HCT116 (cell line): ENCODE data around the gene WSCD2. TPM values are rescaled to one million over a fixed set of nuclear protein-coding genes. Genes with fewer than 3 reads are reported as not detected.

Experiments used
- ATAC-seq: fragments of 200-7000 bp; cut with Tn5 transposase; 2 replicates; pipeline ENCODE4 v1.9.1; 2020; ENCODE audit warnings: mild to moderate bottlenecking, moderate library complexity
- BruUV-seq: library from RNA; stranded (reverse); fragments of 400-500 nt; replicated peaks from 2 replicates; lab custom pipeline; 2021; lab: Mats Ljungman, UMichigan
- CTCF ChIA-PET: fragments of 300-600 bp; sonication (Branson Sonifier 250); formaldehyde crosslinking; loops from one replicate; lab custom pipeline; 2021; ENCODE audit warnings: antibody characterized with exemption; lab: Charles Lee
- POLR2A ChIA-PET: fragments of 300-600, 350-600 bp; sonication (Branson Sonifier 250); formaldehyde crosslinking; loops from one replicate; lab custom pipeline; 2021; ENCODE audit warnings: antibody characterized with exemption; lab: Charles Lee
- RAD21 ChIA-PET, 2 experiments: fragments of 300-600 bp; sonication (Branson Sonifier 250); formaldehyde crosslinking; loops; one replicate each; lab custom pipeline; 2023; ENCODE audit warnings: low total read pairs in 2 of 2; ENCODE audit not compliant: uncharacterized antibody in 2 of 2, unreplicated experiment in 2 of 2, low non-redundant PET in 1 of 2; lab: Charles Lee
- DNase-seq: peaks from one replicate; pipeline ENCODE4 v3.0.0-alpha.2; 2010; ENCODE audit warnings: low read depth, low spot score
- H2AFZ ChIP-seq: fragments of 200-600 bp; shearing (Covaris generic), sonication (generic); 2 replicates; pipeline ENCODE4 v1.6.1; 2017; ENCODE audit warnings: low read depth, mixed run types, mixed read lengths, antibody characterized with exemption, low read length; ENCODE audit not compliant: poor library complexity, severe bottlenecking
- H3K27ac ChIP-seq: 2 replicates; pipeline ENCODE4 v1.5.1; 2012; ENCODE audit warnings: low read depth, low read length
- H3K27me3 ChIP-seq: fragments of 200-600 bp; sonication (generic); 2 replicates; pipeline ENCODE4 v1.6.1; 2016; ENCODE audit warnings: mixed run types, low read length, mixed read lengths; ENCODE audit not compliant: insufficient read depth
- H3K36me3 ChIP-seq, 2 experiments: fragments of 200-500 bp in 1 of 2; fragments of 200-600 bp in 1 of 2; sonication (Bioruptor generic) in 1 of 2; sonication (generic) in 1 of 2; 2 replicates each; pipeline versions ENCODE4 v1.5.1 to v1.6.1; 2014 to 2016; ENCODE audit warnings: low read length in 2 of 2, inconsistent platforms in 1 of 2, mixed read lengths in 1 of 2, mixed run types in 1 of 2; ENCODE audit not compliant: insufficient read depth in 2 of 2, control insufficient read depth in 1 of 2
- H3K4me1 ChIP-seq, 2 experiments: fragments of 200-600 bp in 1 of 2; sonication (generic) in 1 of 2; 2 replicates each; pipeline versions ENCODE4 v1.5.1 to v1.6.1; 2012 to 2017; ENCODE audit warnings: low read length in 2 of 2, inconsistent platforms in 1 of 2, mild to moderate bottlenecking in 1 of 2, mixed read lengths in 1 of 2, mixed run types in 1 of 2, moderate library complexity in 1 of 2; ENCODE audit not compliant: insufficient read depth in 2 of 2, control insufficient read depth in 1 of 2
- H3K4me2 ChIP-seq: fragments of 200-600 bp; sonication (generic); 2 replicates; pipeline ENCODE4 v1.6.1; 2017; ENCODE audit warnings: mixed run types, low read length, mixed read lengths
- H3K4me3 ChIP-seq, 2 experiments: fragments of 200-600 bp in 1 of 2; sonication (generic) in 1 of 2; replicated peaks in 1 of 2; 2 replicates each; pipeline ENCODE4 v1.5.1; 2011 to 2016; ENCODE audit warnings: low read length in 2 of 2, control low read depth in 1 of 2, low read depth in 1 of 2, mild to moderate bottlenecking in 1 of 2, mixed read lengths in 1 of 2, mixed run types in 1 of 2
- H3K79me2 ChIP-seq: fragments of 200-600 bp; sonication (generic); 2 replicates; pipeline ENCODE4 v1.6.1; 2017; ENCODE audit warnings: mild to moderate bottlenecking, mixed run types, low read length, moderate library complexity, mixed read lengths; ENCODE audit not compliant: insufficient read depth
- H3K9ac ChIP-seq: fragments of 200-600 bp; sonication (generic); 2 replicates; pipeline ENCODE4 v1.6.1; 2016; ENCODE audit warnings: low read length, mixed read lengths
- H3K9me2 ChIP-seq: fragments of 200-600 bp; sonication (generic), shearing (Covaris generic); 2 replicates; pipeline ENCODE4 v1.6.1; 2017; ENCODE audit warnings: mixed run types, mild to moderate bottlenecking, moderate library complexity; ENCODE audit not compliant: insufficient read depth
- H3K9me3 ChIP-seq, 2 experiments: fragments of 200-500 bp in 1 of 2; fragments of 200-600 bp in 1 of 2; sonication (Bioruptor generic) in 1 of 2; sonication (generic) in 1 of 2; 2 replicates each; pipeline ENCODE4 v1.6.1; 2014 to 2017; ENCODE audit warnings: low read length in 2 of 2, mixed read lengths in 2 of 2, inconsistent platforms in 1 of 2, low read depth in 1 of 2, mild to moderate bottlenecking in 1 of 2, mixed run types in 1 of 2, moderate library complexity in 1 of 2; ENCODE audit not compliant: control insufficient read depth in 1 of 2, insufficient read depth in 1 of 2
- H4K20me1 ChIP-seq: fragments of 200-600 bp; sonication (generic), shearing (Covaris generic); 2 replicates; pipeline ENCODE4 v1.6.1; 2017; ENCODE audit warnings: mixed run types, mild to moderate bottlenecking, moderate library complexity; ENCODE audit not compliant: insufficient read depth
- ATF3 ChIP-seq: IDR thresholded peaks from 2 replicates; pipeline ENCODE4 v1.6.1; 2012
- CBX3 ChIP-seq: IDR thresholded peaks from 2 replicates; pipeline ENCODE4 v1.6.1; 2012; ENCODE audit warnings: low read depth
- EGR1 ChIP-seq: IDR thresholded peaks from 2 replicates; pipeline ENCODE4 v1.6.1; 2012; ENCODE audit warnings: low read depth
- ELF1 ChIP-seq: IDR thresholded peaks from 2 replicates; pipeline ENCODE4 v1.6.1; 2012; ENCODE audit warnings: low read depth, borderline replicate concordance
- EZH2 ChIP-seq: fragments of 200-600 bp; sonication (generic); IDR thresholded peaks from 2 replicates; pipeline ENCODE4 v1.6.1; 2017; ENCODE audit warnings: antibody characterized with exemption, mixed run types
- EZH2phosphoT487 ChIP-seq: fragments of 200-600 bp; IDR thresholded peaks from 2 replicates; pipeline ENCODE4 v1.6.1; 2018; ENCODE audit warnings: antibody characterized with exemption, borderline replicate concordance
- FOSL1 ChIP-seq: IDR thresholded peaks from 2 replicates; pipeline ENCODE4 v1.6.1; 2012; ENCODE audit warnings: low read depth
- JUND ChIP-seq: IDR thresholded peaks from 2 replicates; pipeline ENCODE4 v1.6.1; 2012
- POLR2A ChIP-seq: IDR thresholded peaks from 2 replicates; pipeline ENCODE4 v1.7.0; 2011; ENCODE audit warnings: borderline replicate concordance; ENCODE audit not compliant: insufficient read depth, insufficient read length; ENCODE audit errors: extremely low read depth
- POLR2AphosphoS5 ChIP-seq: IDR thresholded peaks from 2 replicates; pipeline ENCODE4 v1.6.1; 2011; ENCODE audit warnings: mild to moderate bottlenecking, low read depth, low read length, moderate library complexity
- SP1 ChIP-seq: IDR thresholded peaks from 2 replicates; pipeline ENCODE4 v1.6.1; 2012; ENCODE audit warnings: low read depth
- SRF ChIP-seq: IDR thresholded peaks from 2 replicates; pipeline ENCODE4 v1.6.1; 2012; ENCODE audit warnings: low read depth
- YY1 ChIP-seq: IDR thresholded peaks from 2 replicates; pipeline ENCODE4 v1.6.1; 2011; ENCODE audit warnings: low read length, low read depth, moderate library complexity, mild to moderate bottlenecking; ENCODE audit not compliant: insufficient replicate concordance; ENCODE audit errors: extremely low read depth
- ZFX ChIP-seq: fragments of 450-650 bp; IDR thresholded peaks from 2 replicates; pipeline ENCODE4 v1.6.1; 2017
- ZNF274 ChIP-seq: fragments of 200-500 bp; sonication (Bioruptor generic); IDR thresholded peaks from 2 replicates; pipeline ENCODE4 v1.6.1; 2014; ENCODE audit warnings: mild to moderate bottlenecking, low read depth, low read length, inconsistent platforms
- intact Hi-C: fragments of 100-400 bp; cut with micrococcal nuclease; formaldehyde crosslinking; loops from 2 replicates; pipeline ENCODE4 v1.10.0; 2022
- total RNA-seq: library from RNA; stranded (reverse); gene quantifications from one replicate; pipeline ENCODE4 v1.2.1, GENCODE V29; 2021; ENCODE audit not compliant: unreplicated experiment
- TF ChIP-seq, protein P1 (sequence below): IDR thresholded peaks from 2 replicates; pipeline ENCODE4 v1.6.1; 2011; ENCODE audit warnings: mild to moderate bottlenecking, low read length, moderate library complexity; ENCODE audit not compliant: insufficient replicate concordance; ENCODE audit errors: extremely low read depth
- TF ChIP-seq, protein P2 (sequence below): IDR thresholded peaks from 2 replicates; pipeline ENCODE4 v1.6.1; 2012

The WSCD2 gene
- total RNA-seq, 1 experiment from 2014 or later, result 0.05 TPM

- TF ChIP-seq, protein P1, sequence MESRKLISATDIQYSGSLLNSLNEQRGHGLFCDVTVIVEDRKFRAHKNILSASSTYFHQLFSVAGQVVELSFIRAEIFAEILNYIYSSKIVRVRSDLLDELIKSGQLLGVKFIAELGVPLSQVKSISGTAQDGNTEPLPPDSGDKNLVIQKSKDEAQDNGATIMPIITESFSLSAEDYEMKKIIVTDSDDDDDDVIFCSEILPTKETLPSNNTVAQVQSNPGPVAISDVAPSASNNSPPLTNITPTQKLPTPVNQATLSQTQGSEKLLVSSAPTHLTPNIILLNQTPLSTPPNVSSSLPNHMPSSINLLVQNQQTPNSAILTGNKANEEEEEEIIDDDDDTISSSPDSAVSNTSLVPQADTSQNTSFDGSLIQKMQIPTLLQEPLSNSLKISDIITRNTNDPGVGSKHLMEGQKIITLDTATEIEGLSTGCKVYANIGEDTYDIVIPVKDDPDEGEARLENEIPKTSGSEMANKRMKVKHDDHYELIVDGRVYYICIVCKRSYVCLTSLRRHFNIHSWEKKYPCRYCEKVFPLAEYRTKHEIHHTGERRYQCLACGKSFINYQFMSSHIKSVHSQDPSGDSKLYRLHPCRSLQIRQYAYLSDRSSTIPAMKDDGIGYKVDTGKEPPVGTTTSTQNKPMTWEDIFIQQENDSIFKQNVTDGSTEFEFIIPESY, result no peak
- TF ChIP-seq POLR2A, result no peak
- no peak for TF ChIP-seq EZH2phosphoT487
- TF ChIP-seq YY1, result no peak
- no peak for TF ChIP-seq ZFX
- no peak for TF ChIP-seq JUND
- TF ChIP-seq EGR1, result no peak
- TF ChIP-seq, all 23 proteins: peak for 0
- CTCF ChIA-PET, result no interaction called here
Measured at GRCh38 chr12:108173892-108174291, 44.8 kb downstream of the WSCD2 start.

GRCh38 chr12:108174641-108175040 is 45.6 kb downstream of the WSCD2 start:
- H3K4me1 ChIP-seq, result no peaks in the 10 kb centered on the region
- H3K79me2 ChIP-seq, result no peaks in the 10 kb centered on the region
- peaks cover 24% of the 10 kb centered on the region for H3K27me3 ChIP-seq
- RAD21 ChIA-PET, result no interaction called here
- H3K9me2 ChIP-seq, result no peaks in the 10 kb centered on the region
- POLR2A ChIA-PET, result no interaction called here
- intact Hi-C loops, result no loop called here
- no peaks in the 10 kb centered on the region for H4K20me1 ChIP-seq
- DNase-seq, result no peak
- TF ChIP-seq ATF3, result no peak
- no peak for TF ChIP-seq ELF1
- no peak for TF ChIP-seq CBX3
- TF ChIP-seq SRF, result no peak
- TF ChIP-seq, protein P2, sequence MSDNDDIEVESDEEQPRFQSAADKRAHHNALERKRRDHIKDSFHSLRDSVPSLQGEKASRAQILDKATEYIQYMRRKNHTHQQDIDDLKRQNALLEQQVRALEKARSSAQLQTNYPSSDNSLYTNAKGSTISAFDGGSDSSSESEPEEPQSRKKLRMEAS, result no peak
- no peak for TF ChIP-seq ZNF274
- no peak for TF ChIP-seq ZFX
- TF ChIP-seq POLR2AphosphoS5, result no peak
- TF ChIP-seq JUND, result no peak
- TF ChIP-seq FOSL1, result no peak
- no peak for TF ChIP-seq EZH2
- no peak for TF ChIP-seq EGR1
- no peak for TF ChIP-seq EZH2phosphoT487
- TF ChIP-seq SP1, result no peak
- H3K4me3 ChIP-seq, result no peak overlapping the region
- H3K36me3 ChIP-seq, result no peaks in the 10 kb centered on the region
- ATAC-seq, result no peak
- H3K4me2 ChIP-seq, result no peak overlapping the region
- CTCF ChIA-PET, result no interaction called here
- H2AFZ ChIP-seq, result no peak overlapping the region
- no peak overlapping the region for H3K9ac ChIP-seq
- no peaks in the 10 kb centered on the region for H3K9me3 ChIP-seq
- no TSS peak for BruUV-seq
- no peak overlapping the region for H3K27ac ChIP-seq

More at GRCh38 chr12:108173892-108174291, 44.8 kb downstream of the WSCD2 start:
- ATAC-seq, result no peak
- Histone ChIP-seq H3K9me2 (no peaks in the 10 kb centered on the region), H3K4me2 (no peak overlapping the region), H3K27ac (no peak overlapping the region), H3K9ac (no peak overlapping the region), H3K4me1 (no peaks in the 10 kb centered on the region), H3K9me3 (no peaks in the 10 kb centered on the region), H3K27me3 (peaks cover 29% of the 10 kb centered on the region), H3K36me3 (no peaks in the 10 kb centered on the region), H2AFZ (no peak overlapping the region), H3K4me3 (no peak overlapping the region), H4K20me1 (no peaks in the 10 kb centered on the region), H3K79me2 (no peaks in the 10 kb centered on the region)
- intact Hi-C loops, result no loop called here
- RAD21 ChIA-PET, result no interaction called here
- no TSS peak for BruUV-seq
- POLR2A ChIA-PET, result no interaction called here
- no peak for DNase-seq
